GM23338 (cell line): ENCODE results near the gene EFS. TPM values are rescaled to one million over a fixed set of nuclear protein-coding genes. Genes with fewer than 3 reads are reported as not detected.

Experiments used
- ATAC-seq: fragments of 200-7000 bp; cut with Tn5 transposase; 3 replicates; pipeline ENCODE4 v1.9.1; 2020
- DNase-seq: peaks from one replicate; pipeline ENCODE4 v3.0.0-alpha.2; 2015; ENCODE audit warnings: low spot score
- H2AFZ ChIP-seq: fragments of 200-600 bp; sonication (generic); 2 replicates; pipeline ENCODE4 v1.8.0; 2016; ENCODE audit warnings: antibody characterized with exemption, mild to moderate bottlenecking, moderate library complexity
- H3F3A ChIP-seq: fragments of 200-600 bp; sonication (generic); replicated peaks from 2 replicates; pipeline ENCODE4 v1.8.0; 2017; ENCODE audit warnings: antibody characterized with exemption, mixed run types, low read depth
- H3K27ac ChIP-seq: fragments of 200-600 bp; sonication (generic); 2 replicates; pipeline ENCODE4 v1.6.1; 2016; ENCODE audit warnings: low read depth
- H3K27me3 ChIP-seq: fragments of 200-600 bp; sonication (generic); 2 replicates; pipeline ENCODE4 v1.8.0; 2016; ENCODE audit warnings: mild to moderate bottlenecking, mixed run types, moderate library complexity; ENCODE audit not compliant: insufficient read depth
- H3K36me3 ChIP-seq: fragments of 200-600 bp; sonication (generic); 2 replicates; pipeline ENCODE4 v1.8.0; 2016; ENCODE audit warnings: mild to moderate bottlenecking; ENCODE audit not compliant: insufficient read depth
- H3K4me1 ChIP-seq: fragments of 200-600 bp; sonication (generic); 2 replicates; pipeline ENCODE4 v1.8.0; 2016; ENCODE audit warnings: mild to moderate bottlenecking, moderate library complexity; ENCODE audit not compliant: insufficient read depth
- H3K4me2 ChIP-seq: fragments of 200-600 bp; sonication (generic); 2 replicates; pipeline ENCODE4 v1.7.1; 2017; ENCODE audit warnings: mixed run types
- H3K4me3 ChIP-seq: fragments of 200-600 bp; sonication (generic); 2 replicates; pipeline ENCODE4 v1.6.1; 2016; ENCODE audit warnings: mixed run types
- H3K79me2 ChIP-seq: fragments of 200-600 bp; sonication (generic); replicated peaks from 2 replicates; pipeline ENCODE4 v1.8.0; 2017; ENCODE audit warnings: mild to moderate bottlenecking; ENCODE audit not compliant: insufficient read depth
- H3K9me2 ChIP-seq: fragments of 200-600 bp; sonication (generic); 2 replicates; pipeline ENCODE4 v1.8.0; 2017; ENCODE audit not compliant: insufficient read depth
- H4K20me1 ChIP-seq: fragments of 200-600 bp; sonication (generic); replicated peaks from 2 replicates; pipeline ENCODE4 v1.8.0; 2017; ENCODE audit warnings: mild to moderate bottlenecking; ENCODE audit not compliant: insufficient read depth
- H3K27ac Mint-ChIP-seq: 2 replicates; pipeline ENCODE4 v1.8.0; 2020; ENCODE audit warnings: inconsistent platforms, mild to moderate bottlenecking, moderate library complexity, mixed read lengths
- H3K27me3 Mint-ChIP-seq: 3 replicates; pipeline ENCODE4 v1.8.0; 2022; ENCODE audit warnings: low read depth, mild to moderate bottlenecking, moderate library complexity, mixed read lengths, inconsistent platforms; ENCODE audit not compliant: insufficient read depth, poor library complexity
- H3K36me3 Mint-ChIP-seq: 3 replicates; pipeline ENCODE4 v1.8.0; 2021; ENCODE audit warnings: low read depth, mild to moderate bottlenecking, inconsistent platforms, moderate library complexity, mixed read lengths
- H3K4me1 Mint-ChIP-seq: 3 replicates; pipeline ENCODE4 v1.8.0; 2020; ENCODE audit warnings: mild to moderate bottlenecking, inconsistent platforms, mixed read lengths
- H3K4me3 Mint-ChIP-seq: 3 replicates; pipeline ENCODE4 v1.8.0; 2021; ENCODE audit warnings: moderate library complexity, mild to moderate bottlenecking, inconsistent platforms, mixed read lengths
- H3K9me3 Mint-ChIP-seq: 3 replicates; pipeline ENCODE4 v1.8.0; 2020; ENCODE audit warnings: moderate library complexity, mild to moderate bottlenecking, inconsistent platforms, mixed read lengths
- EZH2phosphoT487 ChIP-seq: fragments of 200-600 bp; sonication (generic); IDR thresholded peaks from one replicate; pipeline ENCODE4 v1.8.1; 2018; ENCODE audit warnings: antibody characterized with exemption; ENCODE audit not compliant: unreplicated experiment
- JUNB ChIP-seq: IDR thresholded peaks from one replicate; pipeline ENCODE4 v1.6.1; 2016; ENCODE audit warnings: antibody characterized with exemption; ENCODE audit not compliant: unreplicated experiment
- POLR2AphosphoS5 ChIP-seq: IDR thresholded peaks from 2 replicates; pipeline ENCODE4 v1.6.1; 2016; ENCODE audit warnings: antibody characterized with exemption, low read depth
- REST ChIP-seq: IDR thresholded peaks from one replicate; pipeline ENCODE4 v1.6.1; 2018; ENCODE audit warnings: antibody characterized with exemption; ENCODE audit not compliant: unreplicated experiment
- ZNF331 ChIP-seq: fragments of 250-450 bp; sonication (Bioruptor Pico); IDR thresholded peaks from 2 replicates; pipeline ENCODE4 v1.5.0; 2020; ENCODE audit warnings: low read depth, mild to moderate bottlenecking, moderate library complexity
- polyA plus RNA-seq: library from polyadenylated mRNA; unstranded; fragments of >200 nt; fragmentation: Nextera tagmentation; extraction: Ambion mirVana; gene quantifications from 2 replicates; pipeline ENCODE4 v1.2.1, GENCODE V29; 2016
- total RNA-seq: library from RNA; depleted of rRNA; stranded (reverse); fragments of >200 nt; shearing (Covaris generic); gene quantifications from 2 replicates; pipeline ENCODE4 v1.2.3, GENCODE V29; 2014
- TF ChIP-seq, protein P1 (sequence below): fragments of 250-450 bp; sonication (Bioruptor Pico); IDR thresholded peaks from 2 replicates; pipeline ENCODE4 v1.5.0; 2020; ENCODE audit warnings: mild to moderate bottlenecking, moderate library complexity
- TF ChIP-seq, protein P2 (sequence below), 2 experiments: fragments of 200-600 bp in 1 of 2; sonication (generic) in 1 of 2; conservative IDR thresholded peaks; 2 replicates each; pipeline versions ENCODE4 v1.5.1 to v1.6.1; 2016 to 2017; ENCODE audit warnings: antibody characterized with exemption in 2 of 2, low read depth in 2 of 2, mild to moderate bottlenecking in 2 of 2, moderate library complexity in 1 of 2

EFS gene
- total and polyA plus RNA-seq, 2 experiments from 2014 or later: 5.1 to 18.9 TPM

DNA sequence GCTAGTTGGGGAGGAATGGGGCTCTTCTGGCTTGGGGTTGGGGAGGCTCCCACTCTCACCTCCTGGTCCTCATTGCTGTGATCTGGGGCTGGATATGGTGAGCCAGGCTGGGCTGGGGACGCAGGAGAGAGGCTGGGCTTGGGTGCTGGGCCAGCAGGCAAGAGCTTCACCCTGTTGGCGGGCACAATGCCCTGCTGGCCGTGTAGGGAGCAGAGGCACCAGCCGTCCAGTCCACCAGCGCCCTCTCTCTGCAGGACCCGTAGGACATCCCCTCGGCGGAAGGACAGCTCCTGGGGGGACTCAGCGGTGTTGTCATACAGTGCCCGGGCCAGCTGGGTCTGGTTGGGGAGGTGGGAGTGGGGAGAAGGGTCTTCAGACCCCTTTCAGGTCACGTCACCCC lies 4.5 kb downstream of the EFS start:
- Mint-ChIP-seq H3K36me3 (peaks cover 33% of the 10 kb centered on the region), H3K9me3 (no peaks in the 10 kb centered on the region; the same call in 2 of the 3 replicates), H3K27ac (no peak overlapping the region), H3K27me3 (peaks cover 21% of the 10 kb centered on the region), H3K4me1 (peaks cover 33% of the 10 kb centered on the region), H3K4me3 (no peak overlapping the region)
- no peak overlapping the region for H3K4me3 ChIP-seq
- no peaks in the 10 kb centered on the region for H3K36me3 ChIP-seq
- H3F3A ChIP-seq: peaks cover 9% of the 10 kb centered on the region; the same call in 1 of the 2 replicates
- peaks cover 3% of the 10 kb centered on the region; the same call in 1 of the 2 replicates for H4K20me1 ChIP-seq
- peaks cover 6% of the 10 kb centered on the region; the same call in 1 of the 2 replicates for H3K79me2 ChIP-seq
- peak; percentile 25 for ATAC-seq
- peaks cover 20% of the 10 kb centered on the region for H3K27me3 ChIP-seq
- no peak for TF ChIP-seq EZH2phosphoT487
- TF ChIP-seq, protein P1, sequence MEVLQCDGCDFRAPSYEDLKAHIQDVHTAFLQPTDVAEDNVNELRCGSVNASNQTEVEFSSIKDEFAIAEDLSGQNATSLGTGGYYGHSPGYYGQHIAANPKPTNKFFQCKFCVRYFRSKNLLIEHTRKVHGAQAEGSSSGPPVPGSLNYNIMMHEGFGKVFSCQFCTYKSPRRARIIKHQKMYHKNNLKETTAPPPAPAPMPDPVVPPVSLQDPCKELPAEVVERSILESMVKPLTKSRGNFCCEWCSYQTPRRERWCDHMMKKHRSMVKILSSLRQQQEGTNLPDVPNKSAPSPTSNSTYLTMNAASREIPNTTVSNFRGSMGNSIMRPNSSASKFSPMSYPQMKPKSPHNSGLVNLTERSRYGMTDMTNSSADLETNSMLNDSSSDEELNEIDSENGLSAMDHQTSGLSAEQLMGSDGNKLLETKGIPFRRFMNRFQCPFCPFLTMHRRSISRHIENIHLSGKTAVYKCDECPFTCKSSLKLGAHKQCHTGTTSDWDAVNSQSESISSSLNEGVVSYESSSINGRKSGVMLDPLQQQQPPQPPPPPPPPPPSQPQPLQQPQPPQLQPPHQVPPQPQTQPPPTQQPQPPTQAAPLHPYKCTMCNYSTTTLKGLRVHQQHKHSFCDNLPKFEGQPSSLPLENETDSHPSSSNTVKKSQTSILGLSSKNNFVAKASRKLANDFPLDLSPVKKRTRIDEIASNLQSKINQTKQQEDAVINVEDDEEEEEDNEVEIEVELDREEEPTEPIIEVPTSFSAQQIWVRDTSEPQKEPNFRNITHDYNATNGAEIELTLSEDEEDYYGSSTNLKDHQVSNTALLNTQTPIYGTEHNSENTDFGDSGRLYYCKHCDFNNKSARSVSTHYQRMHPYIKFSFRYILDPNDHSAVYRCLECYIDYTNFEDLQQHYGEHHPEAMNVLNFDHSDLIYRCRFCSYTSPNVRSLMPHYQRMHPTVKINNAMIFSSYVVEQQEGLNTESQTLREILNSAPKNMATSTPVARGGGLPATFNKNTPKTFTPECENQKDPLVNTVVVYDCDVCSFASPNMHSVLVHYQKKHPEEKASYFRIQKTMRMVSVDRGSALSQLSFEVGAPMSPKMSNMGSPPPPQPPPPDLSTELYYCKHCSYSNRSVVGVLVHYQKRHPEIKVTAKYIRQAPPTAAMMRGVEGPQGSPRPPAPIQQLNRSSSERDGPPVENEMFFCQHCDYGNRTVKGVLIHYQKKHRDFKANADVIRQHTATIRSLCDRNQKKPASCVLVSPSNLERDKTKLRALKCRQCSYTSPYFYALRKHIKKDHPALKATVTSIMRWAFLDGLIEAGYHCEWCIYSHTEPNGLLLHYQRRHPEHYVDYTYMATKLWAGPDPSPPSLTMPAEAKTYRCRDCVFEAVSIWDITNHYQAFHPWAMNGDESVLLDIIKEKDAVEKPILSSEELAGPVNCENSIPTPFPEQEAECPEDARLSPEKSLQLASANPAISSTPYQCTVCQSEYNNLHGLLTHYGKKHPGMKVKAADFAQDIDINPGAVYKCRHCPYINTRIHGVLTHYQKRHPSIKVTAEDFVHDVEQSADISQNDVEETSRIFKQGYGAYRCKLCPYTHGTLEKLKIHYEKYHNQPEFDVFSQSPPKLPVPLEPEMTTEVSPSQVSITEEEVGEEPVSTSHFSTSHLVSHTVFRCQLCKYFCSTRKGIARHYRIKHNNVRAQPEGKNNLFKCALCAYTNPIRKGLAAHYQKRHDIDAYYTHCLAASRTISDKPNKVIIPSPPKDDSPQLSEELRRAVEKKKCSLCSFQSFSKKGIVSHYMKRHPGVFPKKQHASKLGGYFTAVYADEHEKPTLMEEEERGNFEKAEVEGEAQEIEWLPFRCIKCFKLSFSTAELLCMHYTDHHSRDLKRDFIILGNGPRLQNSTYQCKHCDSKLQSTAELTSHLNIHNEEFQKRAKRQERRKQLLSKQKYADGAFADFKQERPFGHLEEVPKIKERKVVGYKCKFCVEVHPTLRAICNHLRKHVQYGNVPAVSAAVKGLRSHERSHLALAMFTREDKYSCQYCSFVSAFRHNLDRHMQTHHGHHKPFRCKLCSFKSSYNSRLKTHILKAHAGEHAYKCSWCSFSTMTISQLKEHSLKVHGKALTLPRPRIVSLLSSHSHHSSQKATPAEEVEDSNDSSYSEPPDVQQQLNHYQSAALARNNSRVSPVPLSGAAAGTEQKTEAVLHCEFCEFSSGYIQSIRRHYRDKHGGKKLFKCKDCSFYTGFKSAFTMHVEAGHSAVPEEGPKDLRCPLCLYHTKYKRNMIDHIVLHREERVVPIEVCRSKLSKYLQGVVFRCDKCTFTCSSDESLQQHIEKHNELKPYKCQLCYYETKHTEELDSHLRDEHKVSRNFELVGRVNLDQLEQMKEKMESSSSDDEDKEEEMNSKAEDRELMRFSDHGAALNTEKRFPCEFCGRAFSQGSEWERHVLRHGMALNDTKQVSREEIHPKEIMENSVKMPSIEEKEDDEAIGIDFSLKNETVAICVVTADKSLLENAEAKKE (CRISPR knock-in tag): no peak
- TF ChIP-seq, protein P2, sequence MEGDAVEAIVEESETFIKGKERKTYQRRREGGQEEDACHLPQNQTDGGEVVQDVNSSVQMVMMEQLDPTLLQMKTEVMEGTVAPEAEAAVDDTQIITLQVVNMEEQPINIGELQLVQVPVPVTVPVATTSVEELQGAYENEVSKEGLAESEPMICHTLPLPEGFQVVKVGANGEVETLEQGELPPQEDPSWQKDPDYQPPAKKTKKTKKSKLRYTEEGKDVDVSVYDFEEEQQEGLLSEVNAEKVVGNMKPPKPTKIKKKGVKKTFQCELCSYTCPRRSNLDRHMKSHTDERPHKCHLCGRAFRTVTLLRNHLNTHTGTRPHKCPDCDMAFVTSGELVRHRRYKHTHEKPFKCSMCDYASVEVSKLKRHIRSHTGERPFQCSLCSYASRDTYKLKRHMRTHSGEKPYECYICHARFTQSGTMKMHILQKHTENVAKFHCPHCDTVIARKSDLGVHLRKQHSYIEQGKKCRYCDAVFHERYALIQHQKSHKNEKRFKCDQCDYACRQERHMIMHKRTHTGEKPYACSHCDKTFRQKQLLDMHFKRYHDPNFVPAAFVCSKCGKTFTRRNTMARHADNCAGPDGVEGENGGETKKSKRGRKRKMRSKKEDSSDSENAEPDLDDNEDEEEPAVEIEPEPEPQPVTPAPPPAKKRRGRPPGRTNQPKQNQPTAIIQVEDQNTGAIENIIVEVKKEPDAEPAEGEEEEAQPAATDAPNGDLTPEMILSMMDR (conservative IDR thresholded peaks at IDR 0.05; ENCODE audit: low read depth in 2 of 2): peak; percentile 42 to 78
- no peak for TF ChIP-seq JUNB
- no peak for TF ChIP-seq POLR2AphosphoS5
- no peak for TF ChIP-seq ZNF331 (CRISPR knock-in tag)
- no peak for TF ChIP-seq REST
- peaks cover 22% of the 10 kb centered on the region for H3K4me1 ChIP-seq
- peak; percentile 74 for DNase-seq
- H3K27ac ChIP-seq: 0 out of 2 replicates have a peak overlapping the region, but pooled peaks have one; percentile 12
- no peaks in the 10 kb centered on the region for H3K9me2 ChIP-seq
- no peak overlapping the region for H3K4me2 ChIP-seq
- H2AFZ ChIP-seq: no peak overlapping the region
